Measurements from ENCODE around the gene UACA.

Gene UACA

GRCh38 chr15:70788114-70789049, 25.0 kb upstream of the UACA start:
- DNase-seq (ENCODE audit: low read depth in 2 of 2) = no peak

- no peak for DNase-seq (ENCODE audit: low read depth in 2 of 2)
These were observed 23.6 kb upstream of the UACA start for GRCh38 chr15:70786996-70787395.

GRCh38 chr15:70783610-70784022, 20.3 kb upstream of the UACA start:
- no peak for DNase-seq (ENCODE audit: low read depth in 2 of 2)

GRCh38 chr15:70783041-70783440, 19.7 kb upstream of the UACA start:
- no peak for DNase-seq (ENCODE audit: low read depth in 2 of 2)

- no peak for DNase-seq (ENCODE audit: low read depth in 2 of 2)
These were observed 17.9 kb upstream of the UACA start for GRCh38 chr15:70781236-70781635.

DNA sequence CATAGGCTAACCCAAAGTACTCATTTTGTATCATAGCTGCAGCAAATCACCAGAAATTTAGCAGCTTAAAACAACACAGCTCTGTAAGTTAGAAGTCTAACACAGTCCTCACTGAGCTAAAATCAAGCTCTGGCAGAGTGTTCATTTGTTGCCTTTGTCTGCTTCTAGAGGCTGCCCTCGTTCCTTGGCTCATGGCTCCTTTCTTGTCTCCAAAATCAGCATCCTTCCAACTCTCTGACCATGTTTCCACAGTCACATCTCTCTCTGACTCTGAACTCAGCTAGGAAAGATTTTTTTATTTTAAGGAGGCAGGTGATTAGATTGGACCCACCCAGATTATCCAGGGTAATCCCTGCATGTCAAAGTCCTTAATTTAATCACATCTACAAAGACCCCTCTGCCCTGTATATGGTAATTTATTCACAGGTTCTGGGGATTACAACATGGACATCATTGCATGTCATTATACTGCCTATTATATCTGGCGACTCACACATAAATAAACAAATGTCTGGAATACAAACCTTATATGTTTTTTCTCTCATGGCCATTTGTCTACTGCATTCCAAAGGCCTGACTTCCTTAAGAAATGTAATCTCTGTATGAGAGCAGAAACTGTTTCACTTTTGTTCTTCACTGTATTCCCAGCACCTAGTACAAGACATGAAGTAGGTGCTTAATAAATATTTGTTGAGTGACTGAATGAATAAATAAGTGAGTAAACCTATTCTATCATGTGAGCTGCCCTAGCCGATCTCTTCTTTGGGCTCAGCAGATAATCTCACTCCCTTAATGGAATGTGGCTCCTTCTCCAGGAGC, 15.1 kb upstream of the UACA start:
- DNase-seq (ENCODE audit: low read depth in 2 of 2) = no peak

GRCh38 chr15:70777170-70777926, 14.0 kb upstream of the UACA start:
- DNase-seq (ENCODE audit: low read depth in 2 of 2) = no peak

DNA sequence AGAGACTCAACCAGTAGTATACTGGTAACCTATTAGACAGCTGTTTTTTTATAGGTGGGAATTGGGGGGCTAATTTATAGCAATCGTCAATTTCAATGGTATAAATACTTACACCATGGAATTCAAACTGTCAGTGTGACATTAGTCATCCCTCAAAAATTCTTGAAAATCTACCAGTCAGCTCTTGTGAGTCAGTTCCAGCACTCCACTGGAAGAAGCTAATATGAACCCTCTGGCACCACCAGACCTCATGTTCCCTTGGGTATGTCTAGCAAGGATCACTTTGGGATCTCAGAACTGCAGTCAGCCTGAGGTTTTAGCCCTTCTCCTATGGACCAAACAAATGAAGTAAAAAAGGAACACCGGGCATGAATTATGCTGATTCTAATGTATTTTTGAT, 11.8 kb upstream of the UACA start:
- no peak for DNase-seq (ENCODE audit: low read depth in 2 of 2)

DNA sequence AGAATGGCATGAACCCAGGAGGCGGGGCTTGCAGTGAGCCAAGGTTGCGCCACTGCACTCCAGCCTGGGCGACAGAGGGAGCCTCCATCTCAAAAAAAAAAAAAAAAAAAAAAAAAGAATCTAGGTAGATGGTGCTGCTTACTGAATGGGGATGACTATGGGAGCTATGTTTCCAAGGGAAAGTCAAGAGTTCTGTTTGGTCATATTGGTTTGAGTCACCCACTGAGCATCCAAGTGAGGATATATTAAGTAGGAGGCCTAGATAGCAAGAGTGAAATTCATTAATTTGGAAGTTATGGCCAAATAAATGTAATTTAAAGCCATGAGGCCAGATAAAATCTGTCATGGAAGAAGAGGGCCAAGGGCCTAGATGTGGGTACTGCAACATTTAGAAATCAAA, 9.0 kb upstream of the UACA start:
- no peak for DNase-seq (ENCODE audit: low read depth in 2 of 2)

- no peak for DNase-seq (ENCODE audit: low read depth in 2 of 2)
These were observed 7.5 kb upstream of the UACA start for GRCh38 chr15:70770863-70771262.

GRCh38 chr15:70768257-70768883, 5.0 kb upstream of the UACA start:
- no peak for DNase-seq (ENCODE audit: low read depth in 2 of 2)

DNA sequence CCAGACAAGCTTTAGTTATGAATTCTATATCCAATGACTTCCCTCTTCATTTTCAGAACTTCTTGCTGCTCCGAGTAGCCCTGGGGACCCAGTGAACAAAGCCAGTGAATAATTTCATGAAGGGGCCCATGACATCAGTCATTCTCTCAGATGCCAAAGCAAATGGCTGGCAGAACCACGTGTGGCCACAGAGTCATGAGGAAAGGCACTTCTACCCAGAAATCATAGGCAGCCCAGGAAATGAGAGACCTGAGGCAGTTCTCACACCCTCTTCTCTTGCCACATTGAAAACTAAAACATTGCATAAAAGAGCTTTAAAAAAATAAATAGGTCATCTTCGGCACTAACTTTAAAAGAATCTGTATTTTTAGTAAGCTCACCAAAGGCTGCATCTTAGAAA, 4.3 kb upstream of the UACA start:
- DNase-seq (ENCODE audit: low read depth in 2 of 2) = no peak

DNA sequence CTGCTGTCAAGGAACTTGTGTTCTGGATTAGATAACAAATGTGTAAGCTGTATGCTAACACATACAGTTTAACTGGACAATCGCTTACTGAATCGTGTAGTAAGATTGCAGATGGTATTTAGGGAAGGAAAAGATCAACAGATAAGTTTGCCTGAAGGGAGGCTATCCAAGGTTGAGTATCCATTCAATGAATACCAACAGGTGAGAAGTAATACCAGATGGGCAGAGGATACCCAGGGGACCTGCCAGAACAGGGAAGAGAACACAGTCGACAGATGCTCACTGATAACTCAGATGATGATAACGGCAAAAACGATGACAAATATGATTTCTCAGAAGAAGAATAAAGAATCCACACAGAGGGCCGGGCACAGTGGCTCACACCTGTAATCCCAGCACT, 3.2 kb upstream of the UACA start:
- no peak for DNase-seq (ENCODE audit: low read depth in 2 of 2)

GRCh38 chr15:70765504-70766281, 2.3 kb upstream of the UACA start:
- DNase-seq (ENCODE audit: low read depth in 2 of 2) = no peak

DNA sequence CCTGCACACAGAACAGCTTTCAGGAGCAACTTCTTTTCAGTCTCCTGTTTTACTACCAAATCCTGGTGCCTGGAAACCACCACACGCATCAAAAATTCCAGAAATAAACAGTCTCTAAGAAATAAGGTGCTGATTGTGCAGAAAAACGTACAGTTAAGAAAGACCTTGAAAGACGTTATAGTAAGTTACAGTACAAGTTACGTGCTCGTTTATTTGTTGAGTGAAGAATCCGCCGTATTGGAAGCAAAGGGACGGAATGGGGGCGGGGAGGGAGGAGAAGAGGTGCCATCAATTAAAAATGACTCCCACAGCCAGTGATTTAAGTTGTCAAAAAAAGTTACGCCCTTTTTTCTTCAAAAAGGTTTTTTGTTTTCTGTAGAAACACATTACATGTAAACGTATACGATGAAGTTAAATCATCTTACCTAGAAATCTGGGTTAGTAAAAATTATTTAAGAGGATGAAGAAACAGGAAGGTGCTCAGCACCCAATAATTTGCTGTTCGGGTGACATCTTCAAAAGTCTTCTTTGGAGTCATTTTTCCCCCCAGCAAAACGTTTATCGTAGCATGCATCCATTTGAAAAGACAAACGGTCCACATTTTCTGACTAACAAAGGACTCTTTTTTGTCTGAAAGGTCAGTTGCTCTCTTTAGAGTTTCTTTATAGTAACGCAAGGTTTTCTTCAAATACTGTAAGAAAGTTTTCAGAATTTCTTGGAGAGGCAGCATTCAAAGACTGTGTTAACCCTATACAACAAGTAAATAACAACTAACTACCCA, 782 bp upstream of the UACA start:
- no peak for DNase-seq (ENCODE audit: low read depth in 2 of 2)

DNA sequence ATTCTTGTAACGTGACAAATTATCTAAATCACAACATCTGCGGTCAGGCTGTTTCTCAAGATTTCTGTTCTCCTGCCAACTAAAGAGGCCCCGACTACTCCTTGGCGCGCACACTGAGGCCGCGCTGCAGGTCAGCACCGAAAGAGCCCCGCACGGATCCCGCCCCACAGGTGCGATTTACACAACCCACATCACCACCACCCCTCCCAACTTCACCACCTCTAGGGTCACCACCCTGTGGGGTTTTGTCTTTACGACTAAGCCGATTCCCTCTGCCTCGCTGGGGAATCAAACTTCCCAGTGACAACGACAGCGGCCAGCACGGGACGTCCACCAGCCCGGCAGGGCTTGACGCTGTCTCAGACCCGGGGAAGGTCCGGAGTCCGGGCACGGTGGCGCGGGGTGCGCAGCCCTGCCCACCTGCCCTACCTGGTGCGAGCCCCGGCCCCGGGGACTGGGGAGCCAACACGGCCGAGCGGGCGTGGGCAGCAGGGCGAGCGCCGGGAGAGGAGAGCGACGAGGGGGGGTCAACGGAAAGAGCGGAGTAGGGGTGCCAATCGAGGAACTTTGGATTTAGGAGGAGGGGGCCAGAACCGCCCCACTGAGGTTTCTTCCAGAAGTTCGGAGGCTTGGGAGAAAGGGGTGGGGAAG, 764 bp downstream of the UACA start:
- DNase-seq (ENCODE audit: low read depth in 2 of 2) = no peak

DNA sequence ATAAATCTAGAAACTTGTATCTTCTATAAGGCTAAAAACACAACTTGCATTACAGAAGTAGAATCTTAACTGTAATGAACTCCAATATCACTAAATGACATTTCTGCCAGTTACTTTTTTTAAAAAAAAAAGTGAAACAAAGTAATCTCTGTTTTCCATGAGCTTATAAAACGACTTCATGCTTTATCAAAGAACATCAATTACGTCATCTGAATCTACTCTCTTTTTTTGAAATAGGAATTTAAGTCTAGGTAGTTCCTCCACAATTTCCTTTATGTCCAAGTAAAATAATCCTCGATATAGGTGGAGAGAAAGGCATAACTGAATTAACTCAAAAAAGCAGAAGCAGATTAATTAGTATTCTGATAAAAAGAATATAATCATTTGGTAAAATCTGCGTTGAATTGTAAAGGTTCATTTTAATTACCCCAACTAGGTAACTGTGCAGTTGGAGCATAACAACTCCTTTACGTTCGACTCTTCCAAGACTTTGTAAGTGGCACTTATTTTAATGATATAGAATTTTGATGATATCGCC, 1.4 kb downstream of the UACA start:
- DNase-seq (ENCODE audit: low read depth in 2 of 2) = no peak

DNA sequence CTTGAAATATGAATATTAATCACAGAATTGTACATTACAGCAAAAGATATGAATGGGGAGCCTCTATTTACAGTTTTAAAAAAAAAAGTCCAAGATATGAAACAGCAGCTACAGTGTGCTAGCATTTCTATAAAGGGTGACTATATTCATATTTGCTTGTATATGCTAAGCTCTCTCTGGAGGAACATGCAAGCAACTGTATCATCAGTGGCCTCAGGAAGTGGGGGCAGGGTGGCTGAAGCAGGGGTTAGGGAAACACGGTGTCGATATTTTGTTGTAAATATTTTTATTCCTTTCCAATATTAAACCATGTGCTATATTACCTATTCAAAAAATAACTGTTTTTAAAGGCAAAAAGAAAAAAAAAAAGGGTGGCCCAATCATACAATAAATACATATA, 2.3 kb downstream of the UACA start:
- DNase-seq (ENCODE audit: low read depth in 2 of 2) = no peak

- DNase-seq (ENCODE audit: low read depth in 2 of 2) = no peak
These were observed 4.4 kb downstream of the UACA start for GRCh38 chr15:70758790-70759462.

Data from stimulated activated CD8-positive, alpha-beta memory T cell treated with anti-CD3 and anti-CD28 coated beads, Interleukin-2, amount 100 ng/mL, for 48 hours (primary cell).